Endometrial microvascular endothelial cells (primary cell): ENCODE measurements around the gene TSPEAR. TPM values are rescaled to one million over a fixed set of nuclear protein-coding genes. Genes with fewer than 3 reads are reported as not detected.

Experiments used
- in situ Hi-C: cut with HindIII; loops from 2 replicates; pipeline ENCODE4 v1.10.0; 2017; ENCODE audit warnings: low sequenced_read_pairs, low pct_unique_long_range_greater_than_20kb; ENCODE audit errors: inconsistent ontology term
- total RNA-seq: library from RNA; depleted of rRNA; stranded (reverse); fragments of >200 nt; gene quantifications from one replicate; pipeline ENCODE4 v1.2.3, GENCODE V29; 2015; ENCODE audit errors: inconsistent ontology term

The TSPEAR gene
- total RNA-seq, 1 donor from 2014 or later: not detected

- in situ Hi-C loops: no loop called here
These were observed 214.5 kb downstream of the TSPEAR start for GRCh38 chr21:44496564-44497550.

GRCh38 chr21:44495611-44496563 is 215.5 kb downstream of the TSPEAR start:
- in situ Hi-C loops: no loop called here

GRCh38 chr21:44494956-44495355 is 216.4 kb downstream of the TSPEAR start:
- in situ Hi-C loops: no loop called here

GRCh38 chr21:44494418-44494817 is 217.0 kb downstream of the TSPEAR start:
- in situ Hi-C loops: no loop called here

- in situ Hi-C loops: no loop called here
These were observed 218.6 kb downstream of the TSPEAR start for GRCh38 chr21:44492567-44493385.

GRCh38 chr21:44490816-44491215 is 220.6 kb downstream of the TSPEAR start:
- in situ Hi-C loops: no loop called here

GRCh38 chr21:44490405-44490804 is 221.0 kb downstream of the TSPEAR start:
- in situ Hi-C loops: no loop called here

GRCh38 chr21:44489962-44490361 is 221.4 kb downstream of the TSPEAR start:
- in situ Hi-C loops: no loop called here

GRCh38 chr21:44487831-44488230 is 223.5 kb downstream of the TSPEAR start:
- in situ Hi-C loops: no loop called here

GRCh38 chr21:44486302-44486701 is 225.1 kb downstream of the TSPEAR start:
- in situ Hi-C loops: no loop called here

- in situ Hi-C loops: no loop called here
These were observed 225.6 kb downstream of the TSPEAR start for GRCh38 chr21:44485796-44486195.

- in situ Hi-C loops: no loop called here
These were observed 226.0 kb downstream of the TSPEAR start for GRCh38 chr21:44485254-44485793.

GRCh38 chr21:44484498-44485253 is 226.7 kb downstream of the TSPEAR start:
- in situ Hi-C loops: no loop called here

GRCh38 chr21:44483288-44484237 is 227.8 kb downstream of the TSPEAR start:
- in situ Hi-C loops: no loop called here

- in situ Hi-C loops: no loop called here
These were observed 228.6 kb downstream of the TSPEAR start for GRCh38 chr21:44482581-44483287.
